HG02759 (cell line): ENCODE results near the gene RPL36A.
A peak's percentile ranks its signal among the peaks of the same experiment; 100 is the strongest.

ENCODE experiments used
- ATAC-seq: cut with Tn5 transposase; IDR thresholded peaks from one replicate; pipeline ENCODE4 v1.9.1; 2021; ENCODE audit warnings: mild to moderate bottlenecking, moderate library complexity; ENCODE audit not compliant: unreplicated experiment

The RPL36A gene

GRCh38 chrX:101391831-101392230 lies 1.0 kb downstream of the RPL36A start:
- no peak for ATAC-seq

DNA sequence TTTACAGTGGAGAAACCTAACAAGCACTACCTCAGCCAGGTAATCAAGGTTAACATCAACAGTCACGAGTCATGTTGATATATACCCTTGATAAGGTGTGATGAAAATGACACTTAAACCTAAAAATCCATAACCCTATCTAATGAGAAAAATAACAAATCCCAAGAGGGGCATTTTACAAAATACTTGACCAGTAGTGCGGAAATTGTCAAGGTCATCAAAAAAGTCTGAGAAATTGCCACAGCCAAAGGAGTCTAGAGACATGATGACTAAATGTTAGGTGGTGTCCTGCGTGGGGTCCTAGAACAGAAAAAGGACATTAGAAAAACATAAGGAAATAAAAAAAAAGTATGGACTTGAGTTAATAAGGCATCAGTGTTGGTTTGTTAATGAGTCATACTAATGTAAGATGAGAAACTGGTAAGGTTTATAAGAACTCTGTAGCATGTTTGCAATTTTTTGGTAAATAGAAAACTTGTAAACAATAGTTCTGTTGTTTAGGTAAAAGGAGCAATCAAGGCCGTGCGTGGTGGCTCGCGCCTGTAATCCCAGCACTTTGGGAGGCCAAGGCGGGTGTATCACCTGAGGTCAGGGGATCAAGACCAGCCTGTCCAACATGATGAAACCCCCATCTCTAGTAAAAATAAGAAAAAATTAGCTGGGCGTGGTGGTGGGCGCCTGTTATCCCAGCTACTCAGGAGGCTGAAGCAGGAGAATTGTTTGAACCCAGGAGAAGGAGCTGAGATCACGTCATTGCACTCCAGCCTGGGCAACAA lies 2.9 kb downstream of the RPL36A start:
- no peak for ATAC-seq

DNA sequence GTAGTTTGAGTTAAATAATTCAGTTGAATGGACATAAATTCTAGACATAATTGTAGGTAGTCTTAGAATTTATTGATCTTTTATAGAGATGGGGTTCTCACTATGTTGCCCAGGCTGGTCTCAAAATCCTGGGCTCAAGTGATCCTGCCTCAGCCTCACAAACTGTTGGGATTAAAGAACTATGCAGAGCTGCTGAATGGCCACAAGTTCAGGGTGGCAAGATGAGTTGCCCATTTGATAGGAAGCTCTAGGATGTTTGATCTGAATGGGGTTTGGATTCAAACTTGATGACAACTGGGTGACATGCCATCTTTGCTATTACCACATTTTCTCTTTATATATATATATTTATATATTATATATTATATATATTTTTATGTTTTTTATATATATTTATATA lies 3.6 kb downstream of the RPL36A start:
- no peak for ATAC-seq

- ATAC-seq = no peak
Observed at GRCh38 chrX:101395789-101396188, 5.0 kb downstream of the RPL36A start.

DNA sequence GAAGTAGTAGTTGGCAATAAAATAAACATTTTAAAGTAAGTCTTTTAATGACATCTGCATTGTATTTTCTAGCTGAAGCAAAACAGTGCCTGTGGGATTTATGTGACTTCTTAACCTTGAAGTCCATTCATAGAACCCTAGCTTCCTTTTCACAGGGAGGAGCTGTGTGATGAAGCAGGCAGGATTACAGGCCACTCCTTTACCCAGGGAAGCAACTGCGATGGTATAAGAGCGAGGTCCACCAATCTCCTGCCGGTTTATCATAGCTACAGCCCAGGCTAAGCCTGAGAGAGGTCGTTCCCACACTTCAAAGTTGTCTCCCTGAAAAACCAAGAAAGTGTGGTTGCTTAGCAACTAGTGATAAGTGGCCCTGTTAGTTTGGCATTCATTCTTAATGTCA lies 7.0 kb downstream of the RPL36A start:
- no peak for ATAC-seq

DNA sequence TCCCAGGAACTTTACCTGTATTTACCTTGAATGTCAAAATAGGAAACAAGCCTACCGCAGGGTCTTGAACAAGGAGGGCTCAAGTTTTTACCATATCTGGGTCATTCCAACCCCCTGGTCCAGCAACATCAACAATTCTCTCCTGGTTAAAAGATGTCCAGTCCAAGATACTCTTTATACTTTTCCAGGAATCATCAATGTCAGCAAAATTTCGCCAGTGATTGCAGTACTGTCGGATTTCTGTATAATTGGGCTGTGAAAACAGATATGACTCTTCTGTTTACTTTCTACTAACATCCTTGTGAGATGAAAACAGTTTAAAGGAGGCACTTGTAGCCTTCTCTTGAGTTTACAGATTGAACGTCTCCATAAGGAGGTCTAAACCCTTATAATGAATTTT lies 7.9 kb downstream of the RPL36A start:
- no peak for ATAC-seq

- ATAC-seq = no peak
Observed at GRCh38 chrX:101399825-101400224, 9.0 kb downstream of the RPL36A start.

DNA sequence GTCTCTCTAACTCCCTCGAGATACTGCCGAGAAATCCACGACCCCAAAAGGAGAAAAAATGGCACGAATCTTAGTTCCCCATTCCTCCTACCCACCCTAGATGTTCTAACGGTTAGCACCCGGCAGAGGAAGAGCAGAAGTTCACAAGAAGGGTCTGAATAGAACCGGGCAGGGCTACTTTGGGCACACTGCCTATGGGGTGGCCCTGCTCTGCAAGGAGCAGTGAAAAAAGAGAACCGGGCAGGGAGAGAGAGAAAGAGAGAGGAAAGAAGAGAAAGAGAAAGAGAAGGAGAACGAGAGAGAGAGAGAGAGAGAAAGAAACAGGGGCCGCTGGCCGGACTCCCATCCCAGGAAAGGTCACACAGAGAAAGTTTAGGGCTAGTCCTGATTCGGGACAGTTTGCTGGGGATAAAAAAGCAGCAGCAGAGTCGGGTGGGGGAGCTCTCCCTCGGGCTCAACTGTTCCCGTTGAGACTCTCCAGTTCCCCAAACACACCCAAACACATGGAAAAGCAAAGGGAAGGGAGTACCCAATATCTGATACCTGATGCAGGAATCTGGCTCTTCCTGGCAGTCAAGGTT lies 16.4 kb downstream of the RPL36A start:
- ATAC-seq = no peak

- peak; percentile 93 for ATAC-seq
Observed at GRCh38 chrX:101407748-101408531, 17.1 kb downstream of the RPL36A start, which contains the start of the genes GLA and HNRNPH2. TSS of gene GLA (minus strand) at chrX:101407925. CDS start at chrX:101407903, 22 bp downstream. TSS of gene HNRNPH2 (plus strand) at chrX:101408222. CDS start at chrX:101411989, 3,767 bp downstream.

GRCh38 chrX:101408532-101408841 lies 17.7 kb downstream of the RPL36A start:
- peak; percentile 29 for ATAC-seq

GRCh38 chrX:101409043-101409442 lies 18.2 kb downstream of the RPL36A start:
- no peak for ATAC-seq

- ATAC-seq = no peak
Observed at GRCh38 chrX:101410461-101410860, 19.6 kb downstream of the RPL36A start.

DNA sequence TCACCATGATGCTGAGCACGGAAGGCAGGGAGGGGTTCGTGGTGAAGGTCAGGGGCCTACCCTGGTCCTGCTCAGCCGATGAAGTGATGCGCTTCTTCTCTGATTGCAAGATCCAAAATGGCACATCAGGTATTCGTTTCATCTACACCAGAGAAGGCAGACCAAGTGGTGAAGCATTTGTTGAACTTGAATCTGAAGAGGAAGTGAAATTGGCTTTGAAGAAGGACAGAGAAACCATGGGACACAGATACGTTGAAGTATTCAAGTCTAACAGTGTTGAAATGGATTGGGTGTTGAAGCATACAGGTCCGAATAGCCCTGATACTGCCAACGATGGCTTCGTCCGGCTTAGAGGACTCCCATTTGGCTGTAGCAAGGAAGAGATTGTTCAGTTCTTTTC lies 21.2 kb downstream of the RPL36A start:
- no peak for ATAC-seq

DNA sequence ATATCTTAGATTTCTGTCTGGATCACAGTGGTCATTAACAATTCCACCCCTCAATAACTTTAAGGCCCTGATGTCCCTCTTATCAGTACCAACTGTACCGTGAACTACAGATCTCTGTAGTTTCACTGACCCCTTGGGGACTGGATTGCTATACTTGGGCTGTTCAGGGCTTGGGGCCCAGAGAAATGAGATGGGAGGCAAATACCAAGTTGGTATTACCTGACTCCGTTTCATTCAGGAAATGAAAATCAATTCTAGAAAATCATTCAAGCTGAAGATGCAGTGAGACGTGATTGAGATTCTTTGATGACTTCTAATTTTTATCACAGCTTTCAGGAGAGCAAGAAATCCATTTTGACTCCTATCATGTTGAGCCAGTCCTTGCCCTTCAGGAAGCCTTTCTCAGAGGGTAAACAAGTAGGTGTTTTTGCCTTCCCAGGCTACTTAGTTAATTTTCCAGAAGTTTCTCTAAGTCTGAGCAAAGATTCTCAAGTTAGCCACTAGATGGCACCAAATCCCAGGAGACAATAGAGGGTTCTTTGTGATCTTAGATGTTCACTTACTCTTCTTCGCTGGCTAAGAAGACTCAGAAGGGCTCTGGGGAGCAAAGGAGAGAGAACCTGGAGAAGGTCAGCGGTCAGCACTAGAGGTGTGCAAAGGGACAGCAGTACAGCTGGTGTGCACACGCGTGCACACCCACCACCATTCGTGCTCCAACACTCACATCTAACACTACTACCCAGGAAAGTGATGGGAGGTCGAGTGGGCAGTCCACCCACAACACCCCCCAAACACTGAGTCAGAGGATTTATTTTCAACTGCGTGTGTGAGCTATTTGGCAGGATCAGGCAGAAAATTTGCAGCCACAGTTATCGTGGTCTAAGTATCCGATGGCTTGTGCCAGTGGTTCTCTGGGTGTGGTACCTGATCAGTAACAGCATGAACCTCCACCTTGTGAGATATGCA lies 24.7 kb downstream of the RPL36A start:
- ATAC-seq = peak; percentile 56

DNA sequence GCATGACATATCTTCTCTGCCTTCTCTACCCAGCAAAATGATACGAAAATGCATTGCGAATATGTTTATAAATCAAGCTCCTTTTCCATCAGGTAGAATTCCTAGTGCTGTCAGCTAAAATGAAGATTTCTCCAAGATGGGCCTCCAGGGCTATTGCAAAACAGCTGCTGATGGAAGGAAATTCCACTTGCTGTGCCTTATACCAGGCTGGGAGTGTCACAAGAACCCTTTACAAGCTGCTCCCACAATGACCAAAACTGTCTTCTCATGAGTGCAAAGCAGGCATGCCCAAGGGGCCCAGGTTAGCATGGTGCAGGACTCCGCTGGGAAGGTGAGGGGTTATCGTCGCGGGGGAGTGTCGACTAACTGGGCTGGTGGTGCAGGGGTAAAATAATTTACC lies 25.9 kb downstream of the RPL36A start:
- ATAC-seq = no peak

DNA sequence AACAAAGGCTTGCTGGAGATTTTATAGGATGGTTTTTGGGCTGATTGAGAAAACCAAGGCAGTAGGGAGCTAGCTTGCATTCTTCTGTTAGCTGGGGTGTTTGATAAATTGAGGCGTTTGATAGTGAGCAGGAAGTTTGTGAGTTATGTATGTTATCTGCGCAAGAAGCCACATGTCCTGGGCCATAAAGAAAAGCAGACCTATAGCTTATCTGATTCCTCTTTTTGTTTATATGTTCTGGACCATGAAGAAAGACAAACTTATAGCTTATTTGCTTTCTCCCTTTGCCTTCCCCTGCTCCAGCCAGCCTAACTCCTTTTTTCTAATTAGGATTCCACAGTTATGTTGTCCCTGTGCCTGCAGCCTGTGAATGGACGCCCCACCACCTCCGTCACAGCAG lies 26.4 kb downstream of the RPL36A start:
- no peak for ATAC-seq

- ATAC-seq = peak; percentile 54
Observed at GRCh38 chrX:101417981-101418841, 27.4 kb downstream of the RPL36A start.

GRCh38 chrX:101419489-101419888 lies 28.7 kb downstream of the RPL36A start:
- ATAC-seq = no peak

- no peak for ATAC-seq
Observed at GRCh38 chrX:101427954-101428353, 37.1 kb downstream of the RPL36A start.

DNA sequence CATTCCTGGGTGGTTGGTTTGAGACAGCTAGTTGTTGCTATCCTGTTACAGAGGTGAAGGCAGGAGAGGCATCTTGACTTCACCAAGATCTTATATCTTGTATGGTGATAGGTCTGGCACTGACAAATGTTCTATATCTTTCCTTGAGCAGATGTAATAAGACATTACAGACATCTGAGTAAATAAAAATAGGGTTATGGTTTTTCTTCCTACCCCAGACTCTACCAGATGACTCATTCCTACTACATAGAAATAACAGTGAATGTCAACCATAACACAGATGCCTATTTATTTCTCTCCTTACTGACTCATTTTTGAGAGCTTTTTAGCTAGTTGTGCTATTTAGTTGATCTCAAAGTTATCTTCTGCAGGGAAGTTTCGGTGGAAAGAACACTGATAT lies 39.1 kb downstream of the RPL36A start:
- ATAC-seq = peak; percentile 68
